GM18498 (cell line): Measurements from ENCODE around the gene FOXA1.
"Not testable (repeated sequence)": the region's sequence is repeated elsewhere in the genome, so short reads cannot be mapped to it uniquely, and the experiment has no call there.

Experiments
- ATAC-seq: cut with Tn5 transposase; IDR thresholded peaks from one replicate; pipeline ENCODE4 v1.9.1; 2021; ENCODE audit warnings: mild to moderate bottlenecking, moderate library complexity; ENCODE audit not compliant: unreplicated experiment

The FOXA1 gene

DNA sequence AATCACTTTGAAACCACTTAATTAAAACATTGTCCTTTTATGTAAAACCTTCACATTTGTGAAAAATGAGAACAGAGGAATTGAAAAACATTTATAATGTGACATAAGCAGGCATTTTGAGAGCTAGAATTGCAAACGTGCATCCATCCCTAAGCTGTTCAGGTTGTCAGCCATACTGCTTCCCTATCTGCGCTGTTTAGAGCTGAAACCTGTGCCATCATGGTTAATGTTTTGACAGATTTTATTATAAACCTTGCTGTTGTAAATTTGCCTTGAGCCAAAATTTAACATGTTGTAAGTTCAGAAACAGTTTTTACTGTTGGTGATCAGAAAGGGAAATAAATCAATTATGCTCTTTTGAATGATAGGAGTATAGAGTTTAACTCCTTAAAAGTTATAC, 31.9 kb downstream of the FOXA1 start:
- ATAC-seq, result no peak

DNA sequence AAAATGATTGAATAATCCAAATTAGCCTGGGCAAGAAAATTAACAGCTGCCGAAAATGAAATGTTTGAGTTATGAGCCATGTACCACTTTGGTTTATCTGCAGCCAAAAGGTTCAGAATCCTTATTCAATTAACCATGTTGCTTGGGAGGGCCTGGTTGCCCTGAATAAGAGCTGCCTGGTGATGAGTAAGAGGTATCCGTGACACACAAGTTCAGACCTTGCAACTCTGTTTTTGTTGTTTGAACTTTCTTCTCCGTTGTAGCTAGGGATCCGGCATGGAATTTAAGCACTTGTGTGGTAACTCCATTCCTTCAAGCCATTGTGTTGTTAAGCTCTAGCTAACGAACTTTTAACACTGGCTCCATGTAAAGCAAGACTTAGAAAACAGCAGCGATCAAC, 35.7 kb downstream of the FOXA1 start:
- no peak for ATAC-seq

DNA sequence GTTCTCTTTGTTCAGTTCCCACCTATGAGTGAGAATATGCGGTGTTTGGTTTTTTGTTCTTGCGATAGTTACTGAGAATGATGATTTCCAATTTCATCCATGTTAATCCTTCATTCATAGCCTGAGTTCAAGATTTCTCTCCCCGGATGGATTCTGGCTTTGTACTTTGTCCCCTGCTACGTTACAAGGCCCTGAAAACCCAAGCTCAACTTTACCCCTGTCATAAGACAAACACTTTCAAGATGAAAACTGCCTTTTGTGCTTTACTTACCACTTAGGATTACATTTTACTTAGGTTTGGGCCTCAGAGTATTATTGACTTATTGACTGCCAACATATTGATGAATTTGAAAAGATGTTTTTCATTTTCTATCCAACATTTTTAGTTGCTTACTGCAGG, 36.3 kb downstream of the FOXA1 start:
- ATAC-seq, result no peak

DNA sequence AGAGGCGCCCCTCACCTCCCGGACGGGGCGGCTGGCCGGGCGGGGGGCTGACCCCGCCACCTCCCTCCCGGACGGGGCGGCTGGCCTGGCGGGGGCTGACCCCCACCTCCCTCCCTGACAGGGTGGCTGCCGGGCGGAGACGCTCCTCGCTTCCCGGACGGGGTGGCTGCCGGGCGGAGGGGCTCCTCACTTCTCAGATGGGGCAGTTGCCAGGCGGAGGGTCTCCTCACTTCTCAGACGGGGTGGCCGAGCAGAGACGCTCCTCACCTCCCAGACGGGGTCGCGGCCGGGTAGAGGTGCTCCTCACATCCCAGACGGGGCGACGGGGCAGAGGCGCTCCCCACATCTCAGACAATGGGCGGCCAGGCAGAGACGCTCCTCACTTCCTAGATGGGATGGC, 39.5 kb downstream of the FOXA1 start:
- not testable (repeated sequence) for ATAC-seq

DNA sequence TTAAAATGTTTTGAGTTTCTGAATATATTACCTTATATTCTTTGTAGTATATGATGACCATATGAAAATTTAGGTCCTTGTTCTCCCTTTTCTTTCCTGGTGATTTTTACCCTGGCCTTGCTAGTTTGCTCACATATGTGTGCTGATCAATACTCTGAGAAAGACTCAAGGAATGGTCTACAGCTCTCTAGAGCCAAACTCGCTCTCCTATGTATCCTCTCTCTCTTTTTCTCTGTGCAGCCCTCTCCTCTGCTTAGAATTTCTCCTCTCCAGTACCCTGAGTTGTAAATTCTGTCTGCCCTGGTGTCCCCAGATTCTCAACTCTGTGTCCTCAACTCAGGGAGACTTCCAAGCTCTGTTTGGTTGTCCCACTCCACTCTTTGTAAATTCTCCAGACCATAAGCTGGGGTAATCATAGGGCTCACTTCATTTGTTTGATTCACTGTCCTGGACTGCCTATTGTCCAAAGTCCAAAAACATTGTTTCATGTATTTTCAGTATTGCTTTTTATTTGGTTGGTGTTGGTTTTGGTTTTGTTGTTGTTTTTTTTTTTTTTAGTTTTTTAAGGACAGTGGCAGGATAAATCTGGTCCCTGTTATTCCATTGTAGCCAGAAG, 41.0 kb downstream of the FOXA1 start:
- ATAC-seq, result no peak

DNA sequence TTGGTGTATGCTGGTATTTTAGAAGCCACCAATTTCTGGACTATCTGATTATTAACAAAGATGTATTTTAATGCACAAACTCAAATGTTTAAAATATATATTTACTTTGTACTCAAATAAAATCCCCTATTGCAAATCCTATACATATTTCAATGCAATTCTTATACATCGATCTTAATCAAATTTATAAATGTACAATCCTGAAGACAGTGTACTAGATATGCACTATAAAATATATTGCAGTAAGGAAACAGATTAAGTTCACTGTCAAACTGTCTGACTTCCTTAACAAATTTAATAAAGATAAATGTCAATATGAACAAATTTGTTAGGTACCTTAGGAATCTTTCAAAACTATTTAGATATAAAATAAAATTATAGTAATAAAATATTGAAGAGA, 43.9 kb downstream of the FOXA1 start:
- ATAC-seq, result no peak

DNA sequence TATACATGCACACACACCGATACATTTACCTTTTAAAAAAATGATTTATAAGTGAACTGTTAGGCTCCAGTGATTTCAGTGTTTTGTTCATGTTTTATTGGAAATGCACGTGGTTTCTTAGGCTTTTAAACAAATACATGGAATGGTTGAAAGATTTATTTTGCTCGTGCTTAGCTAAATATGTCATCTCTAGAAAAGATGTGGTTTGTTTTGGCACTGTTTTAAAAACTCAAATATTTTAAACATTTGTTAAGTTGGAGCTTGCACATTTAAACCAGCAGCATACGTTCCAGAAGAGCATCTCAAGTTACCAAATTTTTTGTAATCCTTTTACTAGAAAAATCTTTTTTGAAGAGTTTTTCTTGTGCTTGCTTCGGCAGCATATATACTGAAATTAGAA, 44.5 kb downstream of the FOXA1 start:
- no peak for ATAC-seq

DNA sequence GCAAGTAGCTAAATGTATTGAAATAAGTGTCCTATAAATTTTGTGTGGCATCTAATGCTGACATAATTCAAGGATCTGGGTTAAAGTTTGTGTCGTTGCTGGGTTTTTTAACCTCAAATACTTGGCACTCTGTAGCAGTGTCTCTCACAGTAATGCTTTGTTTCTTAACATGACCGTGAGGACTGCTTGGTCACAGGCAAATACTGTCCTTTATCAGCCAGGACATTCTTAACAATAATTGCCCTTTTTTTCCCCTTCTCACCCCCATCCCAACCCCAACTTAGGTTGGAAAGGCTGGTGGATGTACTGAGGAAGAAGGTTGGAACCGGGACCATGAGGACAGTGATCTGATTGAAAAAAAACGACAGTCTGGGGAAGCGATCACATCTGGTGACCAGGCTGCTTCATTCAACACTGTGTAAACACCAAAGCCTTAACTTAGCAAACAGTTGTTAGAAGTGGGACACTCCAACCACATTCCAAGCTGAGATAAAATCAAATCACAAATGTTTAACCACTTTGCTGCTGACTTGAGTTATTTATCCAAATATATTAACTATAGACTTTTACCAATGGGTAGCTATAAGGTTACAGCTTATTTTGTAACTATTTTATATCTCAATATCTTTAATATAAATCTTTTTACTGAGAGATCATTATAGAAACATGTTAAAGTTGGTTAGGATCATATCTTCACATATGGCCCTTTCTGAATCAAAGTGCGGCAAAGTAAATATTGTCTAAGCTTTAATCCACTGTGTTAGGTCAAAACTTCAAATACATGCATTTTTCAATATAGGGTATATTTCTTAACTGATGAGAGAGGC, 48.2 kb downstream of the FOXA1 start:
- no peak for ATAC-seq

DNA sequence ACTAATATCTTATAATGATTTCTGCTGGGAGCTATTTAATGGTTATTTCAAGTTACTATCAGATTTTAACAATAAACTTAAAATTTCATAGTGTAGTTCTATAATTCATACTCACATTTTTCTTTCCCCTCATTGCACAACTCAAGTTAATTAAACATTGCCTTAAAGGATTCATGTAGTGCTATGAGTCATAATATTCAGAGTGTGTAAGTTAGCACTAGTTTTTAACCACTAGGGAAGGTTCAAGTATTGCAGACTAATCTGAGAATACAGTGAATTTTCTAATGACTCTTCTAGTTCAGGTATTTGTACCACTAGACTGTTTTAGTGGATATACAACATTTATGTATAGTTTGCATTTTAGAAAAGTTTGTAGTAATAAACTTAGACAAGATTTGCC, 49.9 kb downstream of the FOXA1 start:
- ATAC-seq, result no peak

DNA sequence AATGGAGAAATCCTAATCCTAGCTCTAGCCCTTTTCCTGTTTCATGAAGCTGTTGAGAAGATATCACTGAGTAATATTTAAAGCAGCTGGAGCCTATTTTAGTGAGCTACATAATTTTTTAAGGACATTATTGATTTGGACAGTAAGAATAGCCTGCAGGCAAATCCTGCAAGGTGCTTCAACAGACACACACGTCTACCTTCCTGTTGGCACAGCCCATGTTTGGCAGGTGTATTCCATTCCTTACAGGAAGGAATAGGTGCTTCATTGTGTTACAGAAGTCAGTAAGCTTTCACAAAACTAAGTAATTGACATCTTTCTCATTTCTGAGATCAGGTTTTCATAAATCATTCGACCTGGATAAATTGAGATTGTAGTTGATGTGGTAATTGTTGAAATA, 50.6 kb downstream of the FOXA1 start:
- no peak for ATAC-seq

DNA sequence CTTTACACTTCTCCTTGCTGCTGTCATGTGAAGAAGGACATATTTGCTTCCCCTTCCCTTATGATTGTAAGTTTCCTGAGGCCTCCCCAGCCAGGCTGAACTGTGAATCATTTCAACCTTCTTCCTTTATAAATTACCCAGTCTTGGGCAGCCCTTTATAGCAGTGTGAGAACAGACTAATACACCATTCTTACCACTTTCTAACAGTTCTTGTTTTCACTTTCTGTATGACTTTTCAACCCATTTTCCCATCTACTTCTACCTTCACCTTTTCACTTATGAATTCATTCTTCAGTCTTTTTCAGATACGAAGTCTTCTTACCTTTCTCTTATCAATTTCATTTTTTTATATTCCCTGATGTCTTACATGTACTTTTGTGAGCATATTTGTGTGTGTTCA, 55.1 kb downstream of the FOXA1 start:
- ATAC-seq, result no peak
